ENCODE data around the gene TENM4. TPM values are rescaled to one million over a fixed set of nuclear protein-coding genes. Genes with fewer than 3 reads are reported as not detected.

Gene TENM4
- total RNA-seq, 1 experiment from 2014 or later: 0.39 TPM

GRCh38 chr11:78633516-78634310 is 807.1 kb downstream of the TENM4 start:
- no peak overlapping the region for H3K4me3 ChIP-seq (ENCODE audit: low read depth in 2 of 2, low read length in 2 of 2)

GRCh38 chr11:78630561-78631303 is 810.1 kb downstream of the TENM4 start:
- Histone ChIP-seq H3K9me3 (ENCODE audit: control insufficient read depth, insufficient read depth, low read depth, low read length) (peaks cover 7% of the 10 kb centered on the region; the same call in 1 of the 2 replicates), H3K27ac (ENCODE audit: low read length) (no peak overlapping the region), H3K27me3 (ENCODE audit: control insufficient read depth, insufficient read depth, low read length) (no peaks in the 10 kb centered on the region), H3K36me3 (ENCODE audit: control insufficient read depth, insufficient read depth, low read length) (no peaks in the 10 kb centered on the region), H3K4me3 (ENCODE audit: low read depth in 2 of 2, low read length in 2 of 2) (no peak overlapping the region), H3K4me1 (ENCODE audit: control insufficient read depth, insufficient read depth, low read length) (no peaks in the 10 kb centered on the region)
- DNase-seq (ENCODE audit: low read depth, low spot score) (no peak), ATAC-seq (no peak)
- intact Hi-C loops (cut with micrococcal nuclease; ENCODE audit: unreplicated experiment): no loop called here
- ChIA-PET CTCF (no interaction called here), POLR2A (no interaction called here)
- in situ Hi-C loops (cut with HindIII; ENCODE audit: low pct_unique_long_range_greater_than_20kb, low sequenced_read_pairs): no loop called here
- no peak for TF ChIP-seq CTCF (IDR thresholded peaks at IDR 0.05)
- TF ChIP-seq POLR2AphosphoS5 (IDR thresholded peaks at IDR 0.05; ENCODE audit: low read depth, low read length): no peak
- TF ChIP-seq TCF7L2 (IDR thresholded peaks at IDR 0.05; ENCODE audit: low read depth, low read length): no peak
- TF ChIP-seq, protein P1, sequence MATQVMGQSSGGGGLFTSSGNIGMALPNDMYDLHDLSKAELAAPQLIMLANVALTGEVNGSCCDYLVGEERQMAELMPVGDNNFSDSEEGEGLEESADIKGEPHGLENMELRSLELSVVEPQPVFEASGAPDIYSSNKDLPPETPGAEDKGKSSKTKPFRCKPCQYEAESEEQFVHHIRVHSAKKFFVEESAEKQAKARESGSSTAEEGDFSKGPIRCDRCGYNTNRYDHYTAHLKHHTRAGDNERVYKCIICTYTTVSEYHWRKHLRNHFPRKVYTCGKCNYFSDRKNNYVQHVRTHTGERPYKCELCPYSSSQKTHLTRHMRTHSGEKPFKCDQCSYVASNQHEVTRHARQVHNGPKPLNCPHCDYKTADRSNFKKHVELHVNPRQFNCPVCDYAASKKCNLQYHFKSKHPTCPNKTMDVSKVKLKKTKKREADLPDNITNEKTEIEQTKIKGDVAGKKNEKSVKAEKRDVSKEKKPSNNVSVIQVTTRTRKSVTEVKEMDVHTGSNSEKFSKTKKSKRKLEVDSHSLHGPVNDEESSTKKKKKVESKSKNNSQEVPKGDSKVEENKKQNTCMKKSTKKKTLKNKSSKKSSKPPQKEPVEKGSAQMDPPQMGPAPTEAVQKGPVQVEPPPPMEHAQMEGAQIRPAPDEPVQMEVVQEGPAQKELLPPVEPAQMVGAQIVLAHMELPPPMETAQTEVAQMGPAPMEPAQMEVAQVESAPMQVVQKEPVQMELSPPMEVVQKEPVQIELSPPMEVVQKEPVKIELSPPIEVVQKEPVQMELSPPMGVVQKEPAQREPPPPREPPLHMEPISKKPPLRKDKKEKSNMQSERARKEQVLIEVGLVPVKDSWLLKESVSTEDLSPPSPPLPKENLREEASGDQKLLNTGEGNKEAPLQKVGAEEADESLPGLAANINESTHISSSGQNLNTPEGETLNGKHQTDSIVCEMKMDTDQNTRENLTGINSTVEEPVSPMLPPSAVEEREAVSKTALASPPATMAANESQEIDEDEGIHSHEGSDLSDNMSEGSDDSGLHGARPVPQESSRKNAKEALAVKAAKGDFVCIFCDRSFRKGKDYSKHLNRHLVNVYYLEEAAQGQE (IDR thresholded peaks at IDR 0.05; ENCODE audit: insufficient read depth in 1 of 2, low read depth in 2 of 2, low read length in 1 of 2): no peak
- TF ChIP-seq SIN3A (IDR thresholded peaks at IDR 0.05; ENCODE audit: borderline replicate concordance, insufficient read depth, low read depth, low read length): no peak
- BruUV-seq (replicated peaks): no TSS peak

More at GRCh38 chr11:78633516-78634310, 807.1 kb downstream of the TENM4 start:
- in situ Hi-C loops (cut with HindIII; ENCODE audit: low pct_unique_long_range_greater_than_20kb, low sequenced_read_pairs): no loop called here
- no peaks in the 10 kb centered on the region for H3K27me3 ChIP-seq (ENCODE audit: control insufficient read depth, insufficient read depth, low read length)
- no TSS peak for BruUV-seq (replicated peaks)
- no peak for DNase-seq (ENCODE audit: low read depth, low spot score)
- TF ChIP-seq POLR2AphosphoS5 (IDR thresholded peaks at IDR 0.05; ENCODE audit: low read depth, low read length) (no peak), SIN3A (IDR thresholded peaks at IDR 0.05; ENCODE audit: borderline replicate concordance, insufficient read depth, low read depth, low read length) (no peak), TCF7L2 (IDR thresholded peaks at IDR 0.05; ENCODE audit: low read depth, low read length) (no peak), CTCF (IDR thresholded peaks at IDR 0.05) (no peak)
- TF ChIP-seq, protein P1 (IDR thresholded peaks at IDR 0.05; ENCODE audit: insufficient read depth in 1 of 2, low read depth in 2 of 2, low read length in 1 of 2): no peak
- H3K36me3 ChIP-seq (ENCODE audit: control insufficient read depth, insufficient read depth, low read length): no peaks in the 10 kb centered on the region
- POLR2A ChIA-PET: no interaction called here
- no peaks in the 10 kb centered on the region for H3K4me1 ChIP-seq (ENCODE audit: control insufficient read depth, insufficient read depth, low read length)
- peaks cover 7% of the 10 kb centered on the region; the same call in 1 of the 2 replicates for H3K9me3 ChIP-seq (ENCODE audit: control insufficient read depth, insufficient read depth, low read depth, low read length)
- intact Hi-C loops (cut with micrococcal nuclease; ENCODE audit: unreplicated experiment): no loop called here
- ATAC-seq: no peak
- H3K27ac ChIP-seq (ENCODE audit: low read length): no peak overlapping the region
- CTCF ChIA-PET: no interaction called here
